Measurements from ENCODE around the gene CD3D. TPM values are rescaled to one million over a fixed set of nuclear protein-coding genes. Genes with fewer than 3 reads are reported as not detected.

The CD3D gene
- total RNA-seq, 4 donors from 2014 or later, result 1.1 TPM; not detected in 3

GRCh38 chr11:118306556-118306955 lies 35.9 kb downstream of the CD3D start:
- 53 to 58% methylated on average over 2 of the region's 2 CpGs for WGBS, 2 donors
- Histone ChIP-seq H3K36me3 (no peaks in the 10 kb centered on the region), H3K27ac (no peak overlapping the region), H3K27me3 (peaks cover 0 to 14% of the 10 kb centered on the region in 2 donors), H3K9me3 (no peaks in the 10 kb centered on the region), H3K4me3 (no peak overlapping the region), H3K4me1 (no peaks in the 10 kb centered on the region)
- DNase-seq (ENCODE audit: low spot score in 2 of 2), result no peak
- TF ChIP-seq POLR2A (IDR thresholded peaks at IDR 0.05) (no peak), CTCF (IDR thresholded peaks at IDR 0.05) (no peak), EP300 (IDR thresholded peaks at IDR 0.05) (no peak)

GRCh38 chr11:118305726-118306125 lies 36.8 kb downstream of the CD3D start:
- Histone ChIP-seq H3K27me3 (peaks cover 0 to 7% of the 10 kb centered on the region in 2 donors), H3K36me3 (no peaks in the 10 kb centered on the region), H3K4me3 (no peak overlapping the region), H3K9me3 (no peaks in the 10 kb centered on the region), H3K4me1 (no peaks in the 10 kb centered on the region), H3K27ac (peak overlapping the region in 1 of 4 donors; percentile 56)
- WGBS, 2 donors, result 46 to 50% methylated on average over 8 of the region's 8 CpGs
- no peak for DNase-seq (ENCODE audit: low spot score in 2 of 2)
- TF ChIP-seq CTCF (IDR thresholded peaks at IDR 0.05) (no peak), POLR2A (IDR thresholded peaks at IDR 0.05) (no peak), EP300 (IDR thresholded peaks at IDR 0.05) (no peak)

- Histone ChIP-seq H3K4me1 (no peaks in the 10 kb centered on the region), H3K27me3 (no peaks in the 10 kb centered on the region), H3K9me3 (no peaks in the 10 kb centered on the region), H3K36me3 (no peaks in the 10 kb centered on the region), H3K27ac (peak within 1 kb of the TSS in 1 of 4 donors; percentile 56), H3K4me3 (peak within 1 kb of the TSS in 1 of 4 donors; percentile 15)
- TF ChIP-seq CTCF (IDR thresholded peaks at IDR 0.05) (no peak), POLR2A (IDR thresholded peaks at IDR 0.05) (no peak), EP300 (IDR thresholded peaks at IDR 0.05) (no peak)
- WGBS, 2 donors, result 80 to 82% methylated on average over 8 of the region's 8 CpGs
- DNase-seq (ENCODE audit: low spot score in 2 of 2), result no peak
Measured at GRCh38 chr11:118304568-118305248, 37.8 kb downstream of the CD3D start, which contains the start of gene CD3E. Gene CD3E (plus strand): TSS chr11:118304730. CDS start chr11:118304953, 223 bp downstream.

- Histone ChIP-seq H3K4me3 (no peak overlapping the region), H3K4me1 (no peaks in the 10 kb centered on the region), H3K27me3 (no peaks in the 10 kb centered on the region), H3K36me3 (no peaks in the 10 kb centered on the region), H3K9me3 (no peaks in the 10 kb centered on the region), H3K27ac (peak overlapping the region in 1 of 4 donors; percentile 56)
- no peak for DNase-seq (ENCODE audit: low spot score in 2 of 2)
- TF ChIP-seq CTCF (IDR thresholded peaks at IDR 0.05) (no peak), EP300 (IDR thresholded peaks at IDR 0.05) (no peak), POLR2A (IDR thresholded peaks at IDR 0.05) (no peak)
- 79 to 84% methylated on average over 1 of the region's 1 CpG for WGBS, 2 donors
Measured at GRCh38 chr11:118304227-118304567, 38.3 kb downstream of the CD3D start.

- H3K9me3 ChIP-seq, result no peaks in the 10 kb centered on the region
- H3K4me1 ChIP-seq, result no peaks in the 10 kb centered on the region
- no peak overlapping the region for H3K27ac ChIP-seq
- no peak for TF ChIP-seq POLR2A (IDR thresholded peaks at IDR 0.05)
- no peak for TF ChIP-seq CTCF (IDR thresholded peaks at IDR 0.05)
- no peak for TF ChIP-seq EP300 (IDR thresholded peaks at IDR 0.05)
- H3K27me3 ChIP-seq, result no peaks in the 10 kb centered on the region
- H3K4me3 ChIP-seq, result no peak overlapping the region
- no peak for DNase-seq (ENCODE audit: low spot score in 2 of 2)
- WGBS, 2 donors, result 40 to 47% methylated on average over 8 of the region's 8 CpGs
- no peaks in the 10 kb centered on the region for H3K36me3 ChIP-seq
Measured at GRCh38 chr11:118301600-118302195, 40.8 kb downstream of the CD3D start.
